HG02840 (cell line): ENCODE results near the gene EPC1.

Source experiments
- ATAC-seq: cut with Tn5 transposase; IDR thresholded peaks from one replicate; pipeline ENCODE4 v1.9.1; 2021; ENCODE audit warnings: mild to moderate bottlenecking, moderate library complexity, moderate number of reproducible peaks; ENCODE audit not compliant: unreplicated experiment, low FRiP score

The EPC1 gene

GRCh38 chr10:32340596-32341180 lies 6.3 kb downstream of the EPC1 start:
- no peak for ATAC-seq

GRCh38 chr10:32338262-32338661 lies 8.7 kb downstream of the EPC1 start:
- no peak for ATAC-seq

- no peak for ATAC-seq
Observed at GRCh38 chr10:32337350-32337749, 9.6 kb downstream of the EPC1 start.

- ATAC-seq: no peak
Observed at GRCh38 chr10:32333849-32334248, 13.1 kb downstream of the EPC1 start.

GRCh38 chr10:32332299-32332750 lies 14.6 kb downstream of the EPC1 start:
- peak; percentile 92 for ATAC-seq

GRCh38 chr10:32331606-32332005 lies 15.4 kb downstream of the EPC1 start:
- ATAC-seq: no peak

- ATAC-seq: no peak
Observed at GRCh38 chr10:32330214-32330613, 16.7 kb downstream of the EPC1 start.

GRCh38 chr10:32329061-32329460 lies 17.9 kb downstream of the EPC1 start:
- ATAC-seq: no peak

- ATAC-seq: no peak
Observed at GRCh38 chr10:32328499-32328898, 18.5 kb downstream of the EPC1 start.

- no peak for ATAC-seq
Observed at GRCh38 chr10:32327364-32327691, 19.6 kb downstream of the EPC1 start.

GRCh38 chr10:32326680-32327363 lies 20.1 kb downstream of the EPC1 start:
- ATAC-seq: no peak

GRCh38 chr10:32326119-32326518 lies 20.8 kb downstream of the EPC1 start:
- ATAC-seq: peak; percentile 45

GRCh38 chr10:32323051-32323450 lies 23.9 kb downstream of the EPC1 start:
- ATAC-seq: no peak

GRCh38 chr10:32321016-32321631 lies 25.8 kb downstream of the EPC1 start:
- no peak for ATAC-seq

- ATAC-seq: peak; percentile 42
Observed at GRCh38 chr10:32318476-32318896, 28.5 kb downstream of the EPC1 start.

- peak; percentile 91 for ATAC-seq
Observed at GRCh38 chr10:32317795-32318357, 29.1 kb downstream of the EPC1 start.

- no peak for ATAC-seq
Observed at GRCh38 chr10:32315424-32315823, 31.5 kb downstream of the EPC1 start.

- no peak for ATAC-seq
Observed at GRCh38 chr10:32314588-32314987, 32.4 kb downstream of the EPC1 start.

GRCh38 chr10:32308027-32308603 lies 38.8 kb downstream of the EPC1 start:
- no peak for ATAC-seq

- ATAC-seq: no peak
Observed at GRCh38 chr10:32307609-32308008, 39.3 kb downstream of the EPC1 start.

GRCh38 chr10:32299354-32299980 lies 47.5 kb downstream of the EPC1 start:
- no peak for ATAC-seq
